GM12801 (cell line): ENCODE results near the gene GRPR.

ENCODE experiments used
- TF ChIP-seq, protein P1 (sequence below): IDR thresholded peaks from one replicate; pipeline ENCODE4 v1.5.1; 2011; ENCODE audit warnings: control low read depth; ENCODE audit not compliant: insufficient read length; ENCODE audit errors: extremely low read depth

The GRPR gene

DNA sequence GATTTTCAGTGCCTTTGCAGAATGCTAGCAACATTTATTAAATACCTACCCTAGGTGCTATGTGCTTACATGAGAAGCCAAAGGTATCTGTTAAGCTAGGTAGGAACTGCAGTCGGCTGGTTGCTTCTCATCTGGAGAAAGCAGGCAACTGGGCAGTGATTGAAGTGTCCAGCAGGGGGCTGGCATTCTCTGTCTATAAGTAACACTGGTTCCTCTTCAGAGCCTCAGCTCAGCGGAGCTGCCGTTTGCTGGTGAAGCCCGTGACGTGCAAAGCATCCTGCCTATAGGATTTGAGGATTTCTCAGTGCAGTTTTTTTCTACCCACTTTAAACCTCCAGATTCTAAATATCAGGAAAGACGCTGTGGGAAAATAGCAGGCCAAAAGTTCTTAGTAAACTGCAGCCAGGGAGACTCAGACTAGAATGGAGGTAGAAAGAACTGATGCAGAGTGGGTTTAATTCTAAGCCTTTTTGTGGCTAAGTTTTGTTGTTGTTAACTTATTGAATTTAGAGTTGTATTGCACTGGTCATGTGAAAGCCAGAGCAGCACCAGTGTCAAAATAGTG is at the start of gene GRPR:
Gene GRPR (plus strand): TSS at position 344 of the 565 bp plus-strand sequence. CDS start 389 bp downstream, outside the sequence.
- TF ChIP-seq, protein P1, sequence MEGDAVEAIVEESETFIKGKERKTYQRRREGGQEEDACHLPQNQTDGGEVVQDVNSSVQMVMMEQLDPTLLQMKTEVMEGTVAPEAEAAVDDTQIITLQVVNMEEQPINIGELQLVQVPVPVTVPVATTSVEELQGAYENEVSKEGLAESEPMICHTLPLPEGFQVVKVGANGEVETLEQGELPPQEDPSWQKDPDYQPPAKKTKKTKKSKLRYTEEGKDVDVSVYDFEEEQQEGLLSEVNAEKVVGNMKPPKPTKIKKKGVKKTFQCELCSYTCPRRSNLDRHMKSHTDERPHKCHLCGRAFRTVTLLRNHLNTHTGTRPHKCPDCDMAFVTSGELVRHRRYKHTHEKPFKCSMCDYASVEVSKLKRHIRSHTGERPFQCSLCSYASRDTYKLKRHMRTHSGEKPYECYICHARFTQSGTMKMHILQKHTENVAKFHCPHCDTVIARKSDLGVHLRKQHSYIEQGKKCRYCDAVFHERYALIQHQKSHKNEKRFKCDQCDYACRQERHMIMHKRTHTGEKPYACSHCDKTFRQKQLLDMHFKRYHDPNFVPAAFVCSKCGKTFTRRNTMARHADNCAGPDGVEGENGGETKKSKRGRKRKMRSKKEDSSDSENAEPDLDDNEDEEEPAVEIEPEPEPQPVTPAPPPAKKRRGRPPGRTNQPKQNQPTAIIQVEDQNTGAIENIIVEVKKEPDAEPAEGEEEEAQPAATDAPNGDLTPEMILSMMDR = no peak

DNA sequence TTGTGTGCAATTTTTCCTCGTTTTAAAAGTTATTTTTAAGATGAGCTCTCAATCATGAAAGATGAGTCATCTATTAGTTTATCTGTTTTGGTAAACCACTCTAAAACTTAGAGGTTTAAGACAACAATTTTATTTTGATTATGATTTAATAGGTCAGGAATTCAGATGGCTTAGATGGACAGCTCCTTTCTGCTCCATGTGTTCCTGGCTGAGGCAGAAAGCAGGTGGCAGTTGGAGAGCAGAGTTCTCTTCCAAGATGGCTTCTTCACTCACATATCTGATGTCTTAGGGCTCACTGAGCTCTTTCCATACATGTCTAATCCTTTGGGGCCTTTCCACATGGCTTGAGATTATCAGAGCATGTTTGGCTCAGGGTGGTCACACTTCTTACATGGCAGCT is 48.3 kb upstream of the GRPR start:
- TF ChIP-seq, protein P1 = no peak

DNA sequence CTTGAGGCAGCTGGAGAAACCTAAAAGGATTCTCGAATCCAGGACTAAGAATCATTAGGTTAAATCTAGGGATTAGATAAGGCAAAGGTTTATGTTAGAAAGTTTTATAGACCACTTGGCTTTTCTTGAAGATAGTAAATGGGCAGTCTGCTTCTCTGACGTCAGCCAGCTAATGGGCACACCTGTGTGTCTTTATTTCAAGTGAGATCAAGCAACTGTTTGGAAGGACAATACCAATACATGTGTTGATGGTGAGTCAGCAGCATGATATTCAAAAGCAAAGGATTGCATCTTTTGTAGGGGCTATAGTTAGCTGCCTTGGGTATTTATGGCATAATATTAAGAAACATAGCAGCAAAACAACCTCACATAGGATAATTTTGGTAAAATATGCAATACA is 46.5 kb upstream of the GRPR start:
- TF ChIP-seq, protein P1 = no peak

DNA sequence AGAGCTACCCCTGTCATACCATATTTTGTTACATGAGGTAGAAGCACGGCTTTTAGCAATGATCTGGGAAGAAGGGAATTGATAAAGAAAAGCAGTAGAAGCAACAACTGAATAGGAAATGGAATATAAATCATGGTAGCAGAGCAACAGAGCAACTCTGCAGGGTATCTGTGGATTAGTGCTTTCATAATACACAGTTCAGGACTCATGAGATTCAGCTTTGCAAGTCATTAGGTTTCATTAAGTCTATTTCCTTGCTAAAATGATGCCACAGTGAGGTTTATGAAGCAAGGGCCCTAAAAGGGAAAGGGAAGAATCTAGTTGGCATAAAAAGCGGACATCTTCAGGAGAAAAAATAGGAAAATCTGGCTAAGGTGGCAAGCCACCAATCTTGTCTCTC is 45.6 kb upstream of the GRPR start:
- TF ChIP-seq, protein P1 = no peak

DNA sequence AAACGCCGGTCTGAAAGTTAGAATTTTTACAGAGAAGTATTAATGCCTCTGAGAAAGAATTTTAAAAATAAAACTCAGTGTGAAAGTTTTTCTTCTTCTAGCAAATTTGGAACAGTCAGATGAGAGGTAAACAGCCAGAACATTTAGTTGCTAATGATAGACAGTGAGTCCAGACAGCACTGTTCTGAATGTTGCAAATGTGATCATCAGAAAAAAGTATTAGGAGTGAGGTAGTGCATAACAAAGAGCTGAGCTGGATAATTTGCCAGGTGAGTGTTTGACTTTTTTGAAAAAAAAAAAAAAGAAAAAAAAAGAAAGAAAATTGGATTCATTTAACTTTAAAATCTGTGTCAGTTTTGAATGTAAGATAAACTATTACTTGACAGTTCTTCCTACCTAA is 42.0 kb upstream of the GRPR start:
- TF ChIP-seq, protein P1 = no peak

DNA sequence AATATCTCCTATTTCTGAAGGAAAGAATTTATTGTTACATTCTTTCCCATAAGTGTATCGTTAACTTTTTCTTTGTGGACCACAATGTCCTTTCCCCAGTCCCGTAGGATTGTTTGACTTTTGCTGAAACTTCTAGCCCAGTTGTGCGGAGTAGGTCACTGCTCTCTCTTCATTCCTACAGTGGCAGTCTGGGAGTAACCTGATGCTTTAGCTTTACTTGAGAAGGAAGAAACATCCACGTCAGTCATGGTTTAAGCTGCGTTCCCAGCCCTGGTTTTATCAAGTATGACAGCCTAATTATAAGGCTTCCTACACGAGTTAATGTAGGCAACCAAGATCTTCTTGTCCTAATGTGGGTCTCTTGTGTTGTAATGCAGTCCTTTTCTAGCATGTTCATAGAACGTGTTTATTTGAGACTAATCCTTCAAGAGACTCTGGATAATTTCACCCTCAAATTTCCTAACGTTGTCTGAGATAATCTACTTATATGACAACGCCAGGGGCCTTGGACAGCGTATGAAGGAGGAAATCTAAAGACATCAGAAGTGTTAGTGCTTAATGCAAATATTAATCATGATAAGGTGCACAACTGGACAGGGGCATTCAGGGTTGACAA is 40.8 kb upstream of the GRPR start:
- TF ChIP-seq, protein P1 = no peak

DNA sequence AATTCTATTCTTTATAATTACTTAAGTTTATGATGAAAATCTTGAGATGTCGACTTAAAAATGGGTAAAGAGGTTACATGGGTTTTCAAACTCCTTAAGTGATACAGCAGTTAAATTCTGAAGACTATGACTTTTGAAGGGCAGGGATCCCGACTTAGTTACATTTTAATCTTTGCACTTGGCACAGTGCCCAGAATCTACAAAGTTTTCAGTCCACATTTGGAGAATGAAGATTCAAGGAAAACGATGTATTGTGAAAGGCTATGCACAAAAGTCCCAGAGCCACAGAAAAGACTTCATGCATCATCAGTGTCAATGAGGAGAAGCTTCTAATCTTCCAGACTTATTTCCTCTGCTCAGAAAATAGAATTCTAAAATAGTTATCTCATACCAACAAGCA is 36.3 kb upstream of the GRPR start:
- TF ChIP-seq, protein P1 = no peak
